NOMO-1 treated with dmso at 0.1 percent for 144 hours (cell line): ENCODE data around the gene PRKCE.

Source experiments
- DNase-seq: peaks from one replicate; lab custom pipeline; 2025; ENCODE audit not compliant: unreplicated experiment; lab: John Stamatoyannopoulos, UW

The PRKCE gene

DNA sequence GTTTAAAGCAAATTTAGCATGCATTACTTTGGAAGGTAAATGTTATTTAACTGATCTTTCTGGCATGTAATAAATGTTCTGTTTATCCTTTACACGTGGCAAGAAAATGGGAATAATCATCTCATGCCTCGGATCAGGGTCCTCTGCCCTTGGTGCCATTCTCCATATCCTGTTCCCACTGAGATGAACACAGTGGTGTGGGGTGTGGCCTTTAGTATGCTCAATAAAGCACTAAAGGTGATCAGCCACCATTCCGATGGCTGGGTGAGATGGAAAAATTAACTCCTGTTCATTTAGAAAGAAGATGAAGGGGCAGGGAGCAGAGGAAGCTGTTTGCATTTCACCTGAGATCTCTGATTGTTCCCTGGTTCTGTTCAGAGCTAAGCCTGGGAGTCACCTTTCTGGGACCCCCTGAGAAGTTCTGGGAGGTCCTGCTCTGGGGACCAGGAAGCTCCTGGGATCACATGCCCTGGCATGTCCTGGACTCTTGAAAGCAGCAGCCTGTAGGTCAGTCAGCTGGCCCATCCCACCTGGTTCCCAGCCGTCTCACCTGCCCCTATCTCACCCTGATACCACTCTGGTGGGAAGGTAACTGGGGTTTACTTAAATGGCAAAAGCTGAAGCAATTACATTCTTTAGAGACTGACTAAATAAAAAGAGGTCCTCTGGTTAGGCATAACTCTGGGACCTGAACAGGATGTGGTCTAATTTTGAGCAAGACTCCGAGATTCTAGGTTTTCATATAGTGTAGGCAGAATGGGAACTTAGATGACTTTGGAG, 356.8 kb downstream of the PRKCE start:
- DNase-seq: no peak

GRCh38 chr2:46009315-46009714, 357.8 kb downstream of the PRKCE start:
- no peak for DNase-seq

DNA sequence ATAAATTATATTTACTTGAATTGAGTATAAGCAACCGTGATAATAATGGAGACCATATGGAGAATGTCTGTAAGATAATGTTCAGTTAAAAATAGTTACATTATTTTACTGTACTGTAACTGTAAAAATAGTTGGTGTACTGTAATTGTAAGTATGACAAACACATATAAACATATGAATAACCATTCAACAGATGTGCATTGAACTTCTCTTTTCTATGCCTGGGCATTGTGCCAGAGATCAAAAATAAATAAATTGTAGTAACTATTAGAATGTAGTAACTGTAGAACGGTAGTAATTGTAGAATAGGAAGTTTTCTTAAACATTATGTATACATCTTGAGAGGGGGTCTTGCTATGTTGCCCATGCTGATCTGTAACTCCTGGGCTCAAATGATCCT, 358.3 kb downstream of the PRKCE start:
- no peak for DNase-seq

DNA sequence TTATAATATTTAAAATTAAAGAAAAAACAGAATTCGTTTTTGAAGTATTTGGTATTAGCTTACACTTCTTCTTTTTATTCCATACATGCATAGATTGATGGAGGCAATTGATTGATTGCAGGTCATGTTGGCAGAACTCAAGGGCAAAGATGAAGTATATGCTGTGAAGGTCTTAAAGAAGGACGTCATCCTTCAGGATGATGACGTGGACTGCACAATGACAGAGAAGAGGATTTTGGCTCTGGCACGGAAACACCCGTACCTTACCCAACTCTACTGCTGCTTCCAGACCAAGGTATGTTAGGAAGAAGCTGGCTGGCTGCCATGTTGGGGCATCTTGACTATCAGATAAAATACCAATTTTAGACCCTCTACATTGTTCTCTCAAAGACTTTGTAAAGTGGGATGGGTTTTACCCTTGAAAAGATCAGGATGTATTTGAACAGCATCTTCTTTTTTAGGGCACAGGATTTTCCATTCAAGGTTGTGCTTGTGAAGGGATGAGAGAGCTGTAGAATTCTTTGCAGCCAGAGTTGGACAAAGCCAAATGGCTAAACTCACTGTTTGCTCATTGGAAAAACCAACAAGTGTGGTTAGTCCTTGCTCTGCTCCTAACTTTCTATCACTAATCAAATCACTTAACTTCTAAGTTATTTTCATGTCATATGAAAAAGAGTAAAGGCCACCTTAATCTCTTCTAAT, 358.9 kb downstream of the PRKCE start:
- DNase-seq: no peak

DNA sequence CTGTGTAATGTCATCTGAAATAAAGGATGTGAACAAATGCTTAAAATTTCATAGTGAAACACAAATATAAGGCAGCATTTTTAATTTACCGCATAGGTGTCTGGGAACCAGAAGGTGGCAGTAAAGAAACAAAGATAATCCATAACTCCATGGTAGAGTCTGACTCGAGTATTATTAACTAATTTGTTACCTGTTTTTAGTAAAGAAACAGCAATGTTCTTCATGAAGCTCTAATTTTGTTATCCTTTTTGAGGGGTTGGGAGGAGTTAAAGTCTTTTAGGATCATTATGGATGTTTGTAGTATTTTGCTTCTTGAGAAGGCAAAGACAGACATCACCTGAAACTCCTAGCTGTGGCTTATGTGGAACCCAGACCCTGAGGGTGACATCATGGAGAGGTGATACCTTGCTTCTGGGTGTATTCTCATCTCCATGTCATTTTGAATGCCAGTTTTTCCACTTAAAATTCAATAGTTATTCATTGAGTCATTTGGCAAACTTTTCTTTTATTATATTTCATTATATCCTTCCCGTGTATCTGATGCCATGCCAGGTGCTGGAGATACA, 359.5 kb downstream of the PRKCE start:
- no peak for DNase-seq

GRCh38 chr2:46012618-46013240, 361.3 kb downstream of the PRKCE start:
- no peak for DNase-seq

DNA sequence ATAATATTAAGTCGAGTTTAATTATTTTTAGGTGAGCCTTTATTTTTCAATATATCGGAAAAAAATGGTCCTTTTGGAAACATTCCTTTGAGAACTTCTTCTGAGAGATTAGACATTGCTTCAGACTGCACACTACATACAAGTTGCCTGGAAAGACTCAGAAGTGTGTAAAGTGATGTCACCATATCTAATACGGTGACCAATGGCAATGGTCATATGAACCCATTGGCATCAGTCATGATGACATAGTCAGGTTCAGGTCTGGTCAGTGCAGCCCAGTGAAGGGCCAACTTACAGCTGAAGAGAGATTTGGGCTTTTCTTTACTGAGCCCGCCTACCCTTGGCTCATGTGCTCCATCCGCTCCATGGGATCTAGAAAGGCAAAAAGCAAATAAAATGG, 362.3 kb downstream of the PRKCE start:
- DNase-seq: no peak

DNA sequence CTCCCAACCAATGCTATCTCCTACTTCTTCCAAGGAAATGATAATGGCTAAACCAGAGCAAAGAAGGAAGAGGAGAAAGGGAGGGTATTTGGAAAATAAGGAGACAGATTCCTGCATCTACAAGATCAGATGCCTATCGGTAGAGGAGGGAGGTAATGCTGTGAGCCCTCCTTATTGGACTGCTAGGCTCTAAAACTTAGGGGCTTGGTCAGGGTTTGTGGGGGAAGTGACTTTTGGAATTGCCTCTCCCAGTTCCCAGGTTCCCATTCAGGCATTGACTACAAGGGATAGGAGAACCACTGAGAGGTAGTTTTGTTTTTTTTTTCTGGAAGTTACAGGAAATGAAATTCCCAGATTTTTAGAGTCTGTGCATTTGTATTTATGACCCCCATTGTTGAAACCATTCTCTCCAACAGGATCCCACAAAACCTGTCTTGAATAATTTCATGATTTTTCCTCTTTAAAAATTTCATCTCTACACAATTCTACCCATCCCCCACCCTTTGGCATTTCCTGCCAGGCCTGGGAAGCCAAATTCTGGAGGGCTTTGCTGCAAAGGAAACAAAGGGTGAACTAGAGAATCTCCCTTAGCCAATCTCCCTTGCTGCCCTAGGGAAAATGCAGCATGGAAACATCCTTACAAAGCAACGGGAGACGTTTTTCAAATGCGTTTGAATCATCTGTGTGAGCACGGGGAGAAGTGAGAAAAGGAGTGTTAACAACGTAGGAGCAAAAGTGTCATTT, 363.6 kb downstream of the PRKCE start:
- no peak for DNase-seq

- DNase-seq: no peak
These were observed 364.2 kb downstream of the PRKCE start for GRCh38 chr2:46015671-46016070.

DNA sequence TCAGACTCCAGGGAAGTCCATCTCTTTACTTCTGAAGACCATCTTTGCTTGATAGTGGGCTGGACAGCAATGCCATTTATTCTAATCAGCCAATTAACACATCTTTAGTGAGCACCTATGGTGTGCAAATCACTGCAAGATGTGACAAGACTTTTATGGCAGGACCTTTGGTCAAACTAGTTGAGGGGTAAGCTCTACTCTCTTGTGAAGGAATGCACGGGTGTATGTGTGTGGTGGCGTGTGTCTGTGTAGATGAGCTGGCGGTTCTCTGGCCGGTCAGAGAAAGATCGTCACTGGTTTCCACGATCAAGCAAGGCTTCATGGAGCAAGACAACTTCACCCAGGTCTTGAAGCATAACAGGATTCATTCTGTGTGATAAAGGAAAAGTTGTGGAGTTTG, 364.6 kb downstream of the PRKCE start:
- DNase-seq: no peak

GRCh38 chr2:46018773-46019591, 367.5 kb downstream of the PRKCE start:
- DNase-seq: no peak

- no peak for DNase-seq
These were observed 368.9 kb downstream of the PRKCE start for GRCh38 chr2:46020416-46020815.

DNA sequence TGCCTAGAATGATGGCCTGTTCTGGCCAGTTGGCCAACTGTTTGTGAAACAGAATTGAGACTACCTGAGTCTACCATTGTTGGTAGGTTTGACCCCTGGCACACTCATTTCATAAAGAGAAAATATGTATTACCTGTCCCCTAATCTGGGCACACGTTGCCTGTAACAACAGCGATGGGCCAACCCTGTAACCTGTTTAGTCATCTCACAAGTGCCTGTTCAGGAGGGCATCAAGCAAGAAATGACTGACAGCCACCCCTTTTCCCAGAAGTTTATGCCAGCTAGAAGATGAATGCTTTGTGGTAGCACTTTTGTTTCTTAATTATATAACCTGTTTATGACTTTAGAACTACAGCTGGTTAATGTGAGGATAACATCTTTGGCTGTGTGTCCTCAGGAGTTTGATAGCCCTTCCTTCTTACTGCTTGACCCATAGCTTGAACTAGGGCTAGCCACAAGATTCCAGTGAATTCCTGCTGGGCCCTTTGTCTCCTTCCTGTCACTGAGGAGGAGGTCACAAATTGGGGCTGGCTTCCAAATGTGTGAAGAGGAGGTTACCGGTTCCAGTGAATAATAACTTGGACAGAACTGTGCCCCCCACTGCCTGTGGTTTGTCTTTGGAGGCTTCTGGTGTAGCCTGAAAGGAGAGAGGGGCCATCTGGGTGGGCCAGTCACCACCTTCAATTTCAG, 371.8 kb downstream of the PRKCE start:
- DNase-seq: no peak

DNA sequence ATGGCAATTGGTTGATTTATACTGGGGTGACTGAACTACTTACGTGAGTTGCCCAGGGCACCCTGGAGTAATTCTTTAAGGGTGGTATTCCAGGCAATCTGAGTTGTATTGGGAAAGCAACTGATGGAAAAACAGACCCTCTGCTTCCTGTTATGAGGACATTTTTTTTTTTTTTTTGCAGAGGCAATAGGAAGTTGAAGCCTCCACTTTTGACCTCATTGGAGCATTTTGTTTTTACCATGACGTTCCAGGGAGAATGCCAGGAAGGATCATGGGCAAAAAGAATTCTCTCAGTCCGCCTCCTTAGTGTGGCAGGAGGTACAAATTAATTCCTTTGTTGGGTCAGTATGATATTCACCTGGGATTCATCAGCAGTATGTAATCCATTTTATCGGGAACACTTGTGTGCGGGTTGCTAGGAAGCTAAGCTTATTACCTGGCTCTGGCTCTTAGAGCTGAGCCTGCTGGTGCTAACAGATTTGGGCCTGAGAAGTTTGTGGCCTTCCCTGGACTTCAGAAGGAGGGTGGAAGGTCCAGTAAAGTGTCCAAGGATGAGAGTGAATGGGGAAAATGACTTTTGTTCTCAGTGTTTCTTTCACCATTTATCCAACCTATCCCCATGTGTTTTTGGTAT, 372.8 kb downstream of the PRKCE start:
- no peak for DNase-seq

DNA sequence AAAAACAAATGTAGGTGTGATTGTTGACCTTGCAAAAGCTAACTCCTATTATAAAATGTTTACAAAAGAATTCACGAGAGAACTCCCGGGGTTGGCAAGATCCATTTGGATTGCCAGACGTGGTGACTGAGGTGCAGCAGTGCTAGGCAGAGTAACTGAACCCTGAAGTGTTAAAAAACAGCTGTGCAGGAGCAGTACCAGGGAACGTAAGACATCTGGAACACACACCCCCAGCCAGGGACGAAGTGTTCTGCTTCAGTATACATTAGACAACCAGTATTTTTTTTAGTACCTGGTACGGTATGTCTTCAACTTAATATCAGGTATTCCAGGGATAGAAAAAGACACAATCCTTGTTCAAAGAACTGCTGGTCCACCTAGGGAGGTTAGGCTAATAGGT, 373.6 kb downstream of the PRKCE start:
- no peak for DNase-seq

GRCh38 chr2:46025676-46026075, 374.2 kb downstream of the PRKCE start:
- no peak for DNase-seq

- DNase-seq: no peak
These were observed 375.0 kb downstream of the PRKCE start for GRCh38 chr2:46026431-46026830.

- no peak for DNase-seq
These were observed 377.9 kb downstream of the PRKCE start for GRCh38 chr2:46029332-46029811.

DNA sequence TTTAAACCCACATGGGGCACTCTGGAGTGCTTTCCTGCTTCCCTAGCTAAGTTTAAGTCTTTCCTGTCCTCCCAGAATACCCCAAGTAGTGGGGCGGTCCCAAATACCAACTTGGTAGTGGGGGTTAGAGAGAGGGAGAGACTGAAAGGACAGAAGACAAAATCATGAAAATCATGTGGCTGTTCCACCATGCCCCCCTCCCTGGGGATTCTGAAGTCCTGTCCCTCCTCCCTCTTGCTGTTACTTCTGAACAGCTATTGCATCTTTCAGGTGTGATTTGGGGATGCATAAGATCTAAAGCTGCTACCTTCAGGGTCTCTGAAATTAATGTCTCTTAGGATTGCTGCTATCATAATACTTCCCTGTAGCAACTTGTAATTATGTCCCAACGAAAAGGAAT, 378.9 kb downstream of the PRKCE start:
- no peak for DNase-seq
